DOHH2 (cell line): ENCODE data around the gene LIN37.

Source experiments
- H3F3A ChIP-seq: fragments of 200-600 bp; sonication (generic), shearing (Covaris generic); 2 replicates; pipeline ENCODE4 v1.6.0; 2016; ENCODE audit warnings: antibody characterized with exemption, mild to moderate bottlenecking; ENCODE audit not compliant: control insufficient read depth, insufficient read depth
- H3K27ac ChIP-seq: fragments of 200-600 bp; sonication (generic); 2 replicates; pipeline ENCODE4 v1.5.1; 2014; ENCODE audit warnings: low read depth, mild to moderate bottlenecking, low read length, moderate library complexity
- H3K27me3 ChIP-seq: fragments of 200-600 bp; sonication (generic); 2 replicates; pipeline ENCODE4 v1.6.1; 2014; ENCODE audit warnings: mild to moderate bottlenecking, low read length, mixed read lengths; ENCODE audit not compliant: control insufficient read depth
- H3K36me3 ChIP-seq: fragments of 200-600 bp; sonication (generic); 2 replicates; pipeline ENCODE4 v1.6.1; 2014; ENCODE audit warnings: mild to moderate bottlenecking, low read length, moderate library complexity, mixed read lengths; ENCODE audit not compliant: control insufficient read depth
- H3K4me1 ChIP-seq: fragments of 200-600 bp; sonication (generic); 2 replicates; pipeline ENCODE4 v1.6.1; 2014; ENCODE audit warnings: mild to moderate bottlenecking, low read length, mixed read lengths; ENCODE audit not compliant: control insufficient read depth
- H3K4me2 ChIP-seq: fragments of 200-600 bp; sonication (generic); 2 replicates; pipeline ENCODE4 v1.6.0; 2014; ENCODE audit warnings: mild to moderate bottlenecking, low read length, moderate library complexity
- H3K4me3 ChIP-seq: fragments of 200-600 bp; sonication (generic); 2 replicates; pipeline ENCODE4 v1.5.1; 2014; ENCODE audit warnings: mild to moderate bottlenecking, low read length, mixed read lengths
- H3K79me2 ChIP-seq: fragments of 200-600 bp; sonication (generic); 2 replicates; pipeline ENCODE4 v1.6.1; 2014; ENCODE audit warnings: mild to moderate bottlenecking, low read length, mixed read lengths; ENCODE audit not compliant: control insufficient read depth
- H3K9me2 ChIP-seq: fragments of 200-600 bp; sonication (generic); replicated peaks from 2 replicates; pipeline ENCODE4 v1.6.1; 2014; ENCODE audit warnings: mild to moderate bottlenecking, low read length, mixed read lengths; ENCODE audit not compliant: control insufficient read depth
- H3K9me3 ChIP-seq: fragments of 200-600 bp; sonication (generic); 2 replicates; pipeline ENCODE4 v1.6.1; 2014; ENCODE audit warnings: antibody characterized with exemption, low read length, mixed read lengths; ENCODE audit not compliant: control insufficient read depth, insufficient read depth
- H4K20me1 ChIP-seq: fragments of 200-600 bp; sonication (generic); 2 replicates; pipeline ENCODE4 v1.6.0; 2014; ENCODE audit warnings: low read depth, mild to moderate bottlenecking, antibody characterized with exemption, low read length, moderate library complexity; ENCODE audit not compliant: control insufficient read depth, insufficient read depth
- EZH2phosphoT487 ChIP-seq: fragments of 200-600 bp; sonication (generic); IDR thresholded peaks from 2 replicates; pipeline ENCODE4 v1.6.1; 2017; ENCODE audit warnings: borderline replicate concordance, mild to moderate bottlenecking, antibody characterized with exemption, low read length, moderate library complexity, mixed read lengths
- TF ChIP-seq, protein P1 (sequence below): fragments of 200-600 bp; sonication (generic); IDR thresholded peaks from one replicate; pipeline ENCODE4 v1.5.1; 2014; ENCODE audit warnings: antibody characterized with exemption, mild to moderate bottlenecking, low read depth, low read length; ENCODE audit not compliant: poor library complexity, severe bottlenecking

LIN37 gene

DNA sequence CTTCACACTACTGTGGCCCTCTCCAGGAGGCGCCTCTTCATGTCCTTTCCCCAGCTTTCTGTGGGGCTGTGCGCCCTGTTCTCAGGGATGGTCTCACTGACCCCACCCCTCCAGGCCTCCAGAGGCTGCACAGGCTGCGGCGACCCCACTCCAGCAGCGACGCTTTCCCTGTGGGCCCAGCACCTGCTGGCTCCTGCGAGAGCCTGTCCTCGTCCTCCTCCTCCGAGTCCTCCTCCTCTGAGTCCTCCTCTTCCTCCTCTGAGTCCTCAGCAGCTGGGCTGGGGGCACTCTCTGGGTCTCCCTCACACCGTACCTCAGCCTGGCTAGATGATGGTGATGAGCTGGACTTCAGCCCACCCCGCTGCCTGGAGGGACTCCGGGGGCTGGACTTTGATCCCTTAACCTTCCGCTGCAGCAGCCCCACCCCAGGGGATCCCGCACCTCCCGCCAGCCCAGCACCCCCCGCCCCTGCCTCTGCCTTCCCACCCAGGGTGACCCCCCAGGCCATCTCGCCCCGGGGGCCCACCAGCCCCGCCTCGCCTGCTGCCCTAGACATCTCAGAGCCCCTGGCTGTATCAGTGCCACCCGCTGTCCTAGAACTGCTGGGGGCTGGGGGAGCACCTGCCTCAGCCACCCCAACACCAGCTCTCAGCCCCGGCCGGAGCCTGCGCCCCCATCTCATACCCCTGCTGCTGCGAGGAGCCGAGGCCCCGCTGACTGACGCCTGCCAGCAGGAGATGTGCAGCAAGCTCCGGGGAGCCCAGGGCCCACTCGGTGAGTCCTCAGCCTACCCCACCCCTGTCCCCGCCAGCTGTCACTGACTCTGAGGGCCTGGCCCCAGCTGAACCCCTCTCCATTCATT, 38.2 kb downstream of the LIN37 start:
- TF ChIP-seq, protein P1, sequence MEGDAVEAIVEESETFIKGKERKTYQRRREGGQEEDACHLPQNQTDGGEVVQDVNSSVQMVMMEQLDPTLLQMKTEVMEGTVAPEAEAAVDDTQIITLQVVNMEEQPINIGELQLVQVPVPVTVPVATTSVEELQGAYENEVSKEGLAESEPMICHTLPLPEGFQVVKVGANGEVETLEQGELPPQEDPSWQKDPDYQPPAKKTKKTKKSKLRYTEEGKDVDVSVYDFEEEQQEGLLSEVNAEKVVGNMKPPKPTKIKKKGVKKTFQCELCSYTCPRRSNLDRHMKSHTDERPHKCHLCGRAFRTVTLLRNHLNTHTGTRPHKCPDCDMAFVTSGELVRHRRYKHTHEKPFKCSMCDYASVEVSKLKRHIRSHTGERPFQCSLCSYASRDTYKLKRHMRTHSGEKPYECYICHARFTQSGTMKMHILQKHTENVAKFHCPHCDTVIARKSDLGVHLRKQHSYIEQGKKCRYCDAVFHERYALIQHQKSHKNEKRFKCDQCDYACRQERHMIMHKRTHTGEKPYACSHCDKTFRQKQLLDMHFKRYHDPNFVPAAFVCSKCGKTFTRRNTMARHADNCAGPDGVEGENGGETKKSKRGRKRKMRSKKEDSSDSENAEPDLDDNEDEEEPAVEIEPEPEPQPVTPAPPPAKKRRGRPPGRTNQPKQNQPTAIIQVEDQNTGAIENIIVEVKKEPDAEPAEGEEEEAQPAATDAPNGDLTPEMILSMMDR = no peak
- TF ChIP-seq EZH2phosphoT487 = no peak
- H3K79me2 ChIP-seq = no peaks in the 10 kb centered on the region
- H3K4me1 ChIP-seq = no peaks in the 10 kb centered on the region
- H3K4me3 ChIP-seq = no peak overlapping the region
- no peaks in the 10 kb centered on the region for H3K36me3 ChIP-seq
- H3K27me3 ChIP-seq = no peaks in the 10 kb centered on the region
- H3F3A ChIP-seq = no peaks in the 10 kb centered on the region
- H3K9me2 ChIP-seq = no peaks in the 10 kb centered on the region
- no peaks in the 10 kb centered on the region for H3K9me3 ChIP-seq
- no peak overlapping the region for H3K4me2 ChIP-seq
- H4K20me1 ChIP-seq = no peaks in the 10 kb centered on the region
- H3K27ac ChIP-seq = no peak overlapping the region

DNA sequence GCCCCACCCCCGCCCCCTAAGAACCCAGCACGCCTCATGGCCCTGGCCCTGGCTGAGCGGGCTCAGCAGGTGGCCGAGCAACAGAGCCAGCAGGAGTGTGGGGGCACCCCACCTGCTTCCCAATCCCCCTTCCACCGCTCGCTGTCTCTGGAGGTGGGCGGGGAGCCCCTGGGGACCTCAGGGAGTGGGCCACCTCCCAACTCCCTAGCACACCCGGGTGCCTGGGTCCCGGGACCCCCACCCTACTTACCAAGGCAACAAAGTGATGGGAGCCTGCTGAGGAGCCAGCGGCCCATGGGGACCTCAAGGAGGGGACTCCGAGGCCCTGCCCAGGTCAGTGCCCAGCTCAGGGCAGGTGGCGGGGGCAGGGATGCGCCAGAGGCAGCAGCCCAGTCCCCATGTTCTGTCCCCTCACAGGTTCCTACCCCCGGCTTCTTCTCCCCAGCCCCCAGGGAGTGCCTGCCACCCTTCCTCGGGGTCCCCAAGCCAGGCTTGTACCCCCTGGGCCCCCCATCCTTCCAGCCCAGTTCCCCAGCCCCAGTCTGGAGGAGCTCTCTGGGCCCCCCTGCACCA, 38.9 kb downstream of the LIN37 start:
- no peaks in the 10 kb centered on the region for H3K79me2 ChIP-seq
- no peaks in the 10 kb centered on the region for H3K9me2 ChIP-seq
- TF ChIP-seq, protein P1 = no peak
- TF ChIP-seq EZH2phosphoT487 = no peak

DNA sequence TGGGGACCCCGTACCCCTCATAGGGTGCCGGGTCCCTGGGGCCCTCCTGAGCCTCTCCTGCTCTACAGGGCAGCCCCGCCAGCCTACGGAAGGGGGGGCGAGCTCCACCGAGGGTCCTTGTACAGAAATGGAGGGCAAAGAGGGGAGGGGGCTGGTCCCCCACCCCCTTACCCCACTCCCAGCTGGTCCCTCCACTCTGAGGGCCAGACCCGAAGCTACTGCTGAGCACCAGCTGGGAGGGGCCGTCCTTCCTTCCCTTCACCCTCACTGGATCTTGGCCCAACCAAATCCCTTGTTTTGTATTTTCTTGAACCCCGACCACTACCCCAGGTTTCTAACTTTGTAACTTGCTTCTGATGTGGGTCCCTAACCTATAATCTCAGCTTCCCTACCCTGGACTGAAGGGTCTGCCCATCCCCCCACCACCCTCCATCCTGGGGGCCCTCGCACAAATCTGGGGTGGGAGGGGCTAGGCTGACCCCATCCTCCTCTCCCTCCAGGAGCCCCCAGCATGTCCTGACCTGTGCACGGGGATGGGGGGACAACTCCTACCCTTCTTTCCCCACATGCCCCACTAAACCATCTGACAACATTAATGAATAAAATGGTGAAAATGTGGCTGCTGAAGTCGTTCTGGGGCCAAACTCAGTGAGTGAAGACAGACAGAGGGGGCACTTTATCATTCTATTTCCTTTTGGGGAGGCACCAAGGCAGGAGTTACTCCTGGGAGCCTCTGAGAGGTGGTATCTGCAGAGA, 40.0 kb downstream of the LIN37 start:
- Histone ChIP-seq H3K4me3 (no peak overlapping the region), H3K9me2 (no peaks in the 10 kb centered on the region), H3K79me2 (no peaks in the 10 kb centered on the region), H3K27ac (no peak overlapping the region), H3K27me3 (no peaks in the 10 kb centered on the region), H3F3A (no peaks in the 10 kb centered on the region), H3K36me3 (no peaks in the 10 kb centered on the region), H3K9me3 (no peaks in the 10 kb centered on the region), H4K20me1 (no peaks in the 10 kb centered on the region), H3K4me1 (no peaks in the 10 kb centered on the region), H3K4me2 (no peak overlapping the region)
- no peak for TF ChIP-seq EZH2phosphoT487
- TF ChIP-seq, protein P1 = no peak

More for the DNA sequence above, 38.9 kb downstream of the LIN37 start:
- no peak overlapping the region for H3K4me3 ChIP-seq
- H3K27me3 ChIP-seq = no peaks in the 10 kb centered on the region
- H3F3A ChIP-seq = no peaks in the 10 kb centered on the region
- no peak overlapping the region for H3K27ac ChIP-seq
- H3K4me1 ChIP-seq = no peaks in the 10 kb centered on the region
- no peaks in the 10 kb centered on the region for H3K9me3 ChIP-seq
- no peak overlapping the region for H3K4me2 ChIP-seq
- no peaks in the 10 kb centered on the region for H4K20me1 ChIP-seq
- no peaks in the 10 kb centered on the region for H3K36me3 ChIP-seq
